IMR-90 (cell line): ENCODE measurements around the gene RNF145. TPM values are rescaled to one million over a fixed set of nuclear protein-coding genes. Genes with fewer than 3 reads are reported as not detected.

ENCODE experiments used
- ATAC-seq: fragments of 200-7000 bp; cut with Tn5 transposase; 2 replicates; pipeline ENCODE4 v1.9.1; 2020; ENCODE audit warnings: low read depth, mild to moderate bottlenecking, moderate library complexity
- BruUV-seq: library from RNA; stranded (reverse); fragments of 400-500 nt; replicated peaks from 2 replicates; lab custom pipeline; 2021; lab: Mats Ljungman, UMichigan
- CTCF ChIA-PET: fragments of 300-600 bp; formaldehyde crosslinking; extraction: SDS; loops from one replicate; lab custom pipeline; 2021; ENCODE audit warnings: antibody characterized with exemption; lab: Yijun Ruan, JAX
- POLR2A ChIA-PET: fragments of 300-600 bp; sonication (Branson Sonifier 250); formaldehyde crosslinking; loops from one replicate; lab custom pipeline; 2022; ENCODE audit warnings: antibody characterized with exemption; ENCODE audit not compliant: unreplicated experiment; lab: Charles Lee
- DNase-seq: peaks from one replicate; pipeline ENCODE4 v3.0.0; 2013
- H2AFZ ChIP-seq: replicated peaks from 2 replicates; pipeline ENCODE3; 2013; ENCODE audit warnings: low read length, mild to moderate bottlenecking; ENCODE audit not compliant: poor library complexity
- H2AK5ac ChIP-seq: 2 replicates; pipeline ENCODE4 v1.6.1; 2013; ENCODE audit warnings: low read depth, low read length, inconsistent platforms
- H2AK9ac ChIP-seq: replicated peaks from 2 replicates; pipeline ENCODE3; 2013; ENCODE audit warnings: mild to moderate bottlenecking, low read depth, low read length, moderate library complexity; ENCODE audit not compliant: poor library complexity
- H2BK120ac ChIP-seq: 2 replicates; pipeline ENCODE4 v1.6.1; 2013; ENCODE audit warnings: low read depth, low read length, inconsistent platforms
- H2BK15ac ChIP-seq: 3 replicates; pipeline ENCODE4 v1.6.1; 2013; ENCODE audit warnings: low read depth, low read length, inconsistent platforms
- H2BK20ac ChIP-seq: 2 replicates; pipeline ENCODE4 v1.6.1; 2013; ENCODE audit warnings: low read depth, mild to moderate bottlenecking, inconsistent platforms, low read length, moderate library complexity
- H2BK5ac ChIP-seq: 2 replicates; pipeline ENCODE4 v1.6.1; 2013; ENCODE audit warnings: mild to moderate bottlenecking, low read depth, low read length, inconsistent platforms; ENCODE audit not compliant: poor library complexity, severe bottlenecking
- H3K14ac ChIP-seq: replicated peaks from 2 replicates; pipeline ENCODE4 v1.6.1; 2013; ENCODE audit warnings: low read depth, low read length, inconsistent platforms
- H3K18ac ChIP-seq: 2 replicates; pipeline ENCODE4 v1.6.1; 2013; ENCODE audit warnings: low read depth, low read length, control low read depth
- H3K23ac ChIP-seq: 2 replicates; pipeline ENCODE4 v1.6.1; 2013; ENCODE audit warnings: low read depth, low read length, inconsistent platforms
- H3K27ac ChIP-seq: 2 replicates; pipeline ENCODE4 v1.5.1; 2013; ENCODE audit warnings: mild to moderate bottlenecking, control low read depth, low read length; ENCODE audit not compliant: insufficient read depth
- H3K27me3 ChIP-seq: 2 replicates; pipeline ENCODE4 v1.6.1; 2013; ENCODE audit warnings: low read length; ENCODE audit not compliant: control insufficient read depth, insufficient read depth
- H3K36me3 ChIP-seq: 2 replicates; pipeline ENCODE4 v1.6.1; 2013; ENCODE audit warnings: low read length, mixed read lengths; ENCODE audit not compliant: control insufficient read depth, insufficient read depth
- H3K4ac ChIP-seq: 2 replicates; pipeline ENCODE4 v1.6.1; 2013; ENCODE audit warnings: low read depth, low read length, inconsistent platforms
- H3K4me1 ChIP-seq: 2 replicates; pipeline ENCODE4 v1.6.1; 2013; ENCODE audit warnings: low read length, mixed read lengths; ENCODE audit not compliant: control insufficient read depth, insufficient read depth
- H3K4me2 ChIP-seq: 2 replicates; pipeline ENCODE4 v1.6.1; 2013; ENCODE audit warnings: low read depth, mild to moderate bottlenecking, control low read depth, low read length, moderate library complexity
- H3K4me3 ChIP-seq: 2 replicates; pipeline ENCODE4 v1.5.1; 2013; ENCODE audit warnings: low read depth, mild to moderate bottlenecking, control low read depth, low read length, moderate library complexity; ENCODE audit not compliant: insufficient read depth
- H3K56ac ChIP-seq: 2 replicates; pipeline ENCODE4 v1.6.1; 2013; ENCODE audit warnings: low read length, inconsistent platforms; ENCODE audit not compliant: insufficient read depth; ENCODE audit errors: extremely low read depth
- H3K79me1 ChIP-seq, 2 experiments: 2 replicates each; pipeline ENCODE4 v1.6.1; 2013; ENCODE audit warnings: low read length in 2 of 2, inconsistent platforms in 1 of 2, low read depth in 1 of 2
- H3K9ac ChIP-seq: 2 replicates; pipeline ENCODE4 v1.6.1; 2013; ENCODE audit warnings: low read depth, low read length, control low read depth
- H3K9me1 ChIP-seq: 2 replicates; pipeline ENCODE4 v1.6.1; 2013; ENCODE audit warnings: low read length, inconsistent platforms; ENCODE audit not compliant: insufficient read depth
- H3K9me3 ChIP-seq: 2 replicates; pipeline ENCODE4 v1.6.1; 2013; ENCODE audit warnings: low read length; ENCODE audit not compliant: control insufficient read depth, insufficient read depth
- H4K20me1 ChIP-seq: 2 replicates; pipeline ENCODE4 v1.6.1; 2013; ENCODE audit warnings: low read length, inconsistent platforms; ENCODE audit not compliant: insufficient read depth
- H4K5ac ChIP-seq: 2 replicates; pipeline ENCODE4 v1.6.1; 2013; ENCODE audit warnings: mild to moderate bottlenecking, low read depth, low read length, control low read depth
- H4K8ac ChIP-seq, 2 experiments: 2 replicates each; pipeline ENCODE4 v1.6.1; 2013; ENCODE audit warnings: low read depth in 2 of 2, low read length in 2 of 2, control low read depth in 1 of 2, inconsistent platforms in 1 of 2
- H4K91ac ChIP-seq: 2 replicates; pipeline ENCODE4 v1.6.1; 2013; ENCODE audit warnings: low read depth, low read length, inconsistent platforms; ENCODE audit not compliant: insufficient read depth
- FOS ChIP-seq: fragments of 150-350 bp; IDR thresholded peaks from 2 replicates; pipeline ENCODE4 v1.6.1; 2016; ENCODE audit warnings: low read depth, low read length
- MAZ ChIP-seq: IDR thresholded peaks from 2 replicates; pipeline ENCODE4 v1.6.1; 2012; ENCODE audit warnings: low read depth, mild to moderate bottlenecking, low read length, improper control_type of control experiment, moderate library complexity, borderline replicate concordance
- MXI1 ChIP-seq: IDR thresholded peaks from 2 replicates; pipeline ENCODE4 v1.6.1; 2012; ENCODE audit warnings: low read depth, mild to moderate bottlenecking, low read length, moderate library complexity, borderline replicate concordance
- NFE2L2 ChIP-seq: fragments of 150-350 bp; IDR thresholded peaks from 2 replicates; pipeline ENCODE4 v1.6.1; 2016; ENCODE audit warnings: low read depth, mild to moderate bottlenecking, low read length
- RAD21 ChIP-seq: IDR thresholded peaks from 2 replicates; pipeline ENCODE4 v1.6.1; 2012; ENCODE audit warnings: low read length, improper control_type of control experiment
- RCOR1 ChIP-seq: IDR thresholded peaks from 2 replicates; pipeline ENCODE4 v1.6.1; 2012; ENCODE audit warnings: mild to moderate bottlenecking, low read length, improper control_type of control experiment; ENCODE audit not compliant: insufficient replicate concordance
- SMC3 ChIP-seq: fragments of 150-350 bp; IDR thresholded peaks from 2 replicates; pipeline ENCODE4 v1.6.1; 2016; ENCODE audit warnings: low read depth, mild to moderate bottlenecking, antibody characterized with exemption, low read length, moderate library complexity
- WGBS, 2 experiments: methylation state at CpG; one replicate each; pipeline versions ENCODE4 v1.1.5 to v1.1.7; 2013; ENCODE audit warnings: missing lambda C conversion rate in 2 of 2; ENCODE audit not compliant: insufficient read length in 1 of 2; ENCODE audit errors: extremely low coverage in 2 of 2; 5-methylcytosine and 5-hydroxymethylcytosine counted together
- dilution Hi-C: fragments of 300-500 bp; cut with HindIII; formaldehyde crosslinking; loops from one replicate; pipeline ENCODE4 v1.14.3; 2018; ENCODE audit warnings: low sequenced_read_pairs; ENCODE audit not compliant: unreplicated experiment
- in situ Hi-C: fragments of 300-500 bp; cut with MboI; formaldehyde crosslinking; loops from 3 replicates; pipeline ENCODE4 v1.14.3; 2019; ENCODE audit warnings: low sequenced_read_pairs, inconsistent platforms, mixed read lengths
- intact Hi-C: fragments of 100-400 bp; cut with micrococcal nuclease; formaldehyde crosslinking; loops from 2 replicates; pipeline ENCODE4 v1.10.0; 2022
- polyA plus RNA-seq, 3 experiments: library from polyadenylated mRNA; depleted of rRNA; stranded (reverse); fragments of >200 nt; gene quantifications; 2 replicates each; pipeline ENCODE4 v1.2.3, GENCODE V29; 2012; ENCODE audit warnings: low replicate concordance in 1 of 3
- total RNA-seq: library from RNA; depleted of rRNA; stranded (reverse); fragments of >200 nt; gene quantifications from 2 replicates; pipeline ENCODE4 v1.2.3, GENCODE V29; 2012

The RNF145 gene
- total and polyA plus RNA-seq, 2 of the 4 experiments (the other 2 are of a cell fraction) = 50.0 to 57.0 TPM

GRCh38 chr5:159258361-159258760, 49.0 kb upstream of the RNF145 start:
- BruUV-seq = no TSS peak
- CTCF ChIA-PET = no interaction called here

More at GRCh38 chr5:159258361-159258760, 49.0 kb upstream of the RNF145 start:
- H3K18ac ChIP-seq = no peak overlapping the region
- H2AK5ac ChIP-seq = no peak overlapping the region
- H2BK5ac ChIP-seq = no peak overlapping the region
- ATAC-seq = no peak
- H3K9me1 ChIP-seq = peaks cover 3% of the 10 kb centered on the region; the same call in 1 of the 2 replicates
- POLR2A ChIA-PET = no interaction called here
- no peak overlapping the region for H3K4me3 ChIP-seq
- H4K20me1 ChIP-seq = no peaks in the 10 kb centered on the region
- dilution Hi-C loops = loop anchor here (25.0 kb wide), 1 partner anchor 96 kb away; no protein-coding TSS in a partner anchor
- WGBS, 2 experiments = no CpG with 5 or more reads among the region's 2 CpGs
- no peak overlapping the region for H2BK120ac ChIP-seq
- no peak overlapping the region for H3K56ac ChIP-seq
- H3K79me1 ChIP-seq = peaks cover 6 to 12% of the 10 kb centered on the region in 2 experiments
- H3K9ac ChIP-seq = no peak overlapping the region
- DNase-seq = no peak
- H2AK9ac ChIP-seq = no peak overlapping the region
- H4K91ac ChIP-seq = no peak overlapping the region
- no peaks in the 10 kb centered on the region for H3K36me3 ChIP-seq
- no peaks in the 10 kb centered on the region; the same call in 1 of the 2 replicates for H3K27me3 ChIP-seq
- H3K4ac ChIP-seq = no peak overlapping the region
- H3K4me1 ChIP-seq = peaks cover 3% of the 10 kb centered on the region; the same call in 1 of the 2 replicates
- in situ Hi-C loops = no loop called here
- H3K4me2 ChIP-seq = no peak overlapping the region
- no peak overlapping the region for H4K8ac ChIP-seq
- H3K23ac ChIP-seq = no peak overlapping the region
- intact Hi-C loops = no loop called here
- no peak overlapping the region for H2BK20ac ChIP-seq
- no peak overlapping the region for H3K27ac ChIP-seq
- no peak overlapping the region for H3K14ac ChIP-seq
- no peak overlapping the region for H2AFZ ChIP-seq
- H4K5ac ChIP-seq = no peak overlapping the region
- H2BK15ac ChIP-seq = no peak overlapping the region
- no peaks in the 10 kb centered on the region for H3K9me3 ChIP-seq
- no peak for TF ChIP-seq FOS
- no peak for TF ChIP-seq SMC3
- no peak for TF ChIP-seq NFE2L2
- TF ChIP-seq RAD21 = no peak
- TF ChIP-seq RCOR1 = no peak
- TF ChIP-seq MAZ = no peak
- TF ChIP-seq MXI1 = no peak
